GM23338 (cell line): ENCODE measurements around the gene CHIC2. TPM values are rescaled to one million over a fixed set of nuclear protein-coding genes. Genes with fewer than 3 reads are reported as not detected.

Source experiments
- ATAC-seq: fragments of 200-7000 bp; cut with Tn5 transposase; 3 replicates; pipeline ENCODE4 v1.9.1; 2020
- DNase-seq: peaks from one replicate; pipeline ENCODE4 v3.0.0-alpha.2; 2015; ENCODE audit warnings: low spot score
- H2AFZ ChIP-seq: fragments of 200-600 bp; sonication (generic); 2 replicates; pipeline ENCODE4 v1.8.0; 2016; ENCODE audit warnings: antibody characterized with exemption, mild to moderate bottlenecking, moderate library complexity
- H3F3A ChIP-seq: fragments of 200-600 bp; sonication (generic); replicated peaks from 2 replicates; pipeline ENCODE4 v1.8.0; 2017; ENCODE audit warnings: antibody characterized with exemption, mixed run types, low read depth
- H3K27ac ChIP-seq: fragments of 200-600 bp; sonication (generic); 2 replicates; pipeline ENCODE4 v1.6.1; 2016; ENCODE audit warnings: low read depth
- H3K27me3 ChIP-seq: fragments of 200-600 bp; sonication (generic); 2 replicates; pipeline ENCODE4 v1.8.0; 2016; ENCODE audit warnings: mild to moderate bottlenecking, mixed run types, moderate library complexity; ENCODE audit not compliant: insufficient read depth
- H3K36me3 ChIP-seq: fragments of 200-600 bp; sonication (generic); 2 replicates; pipeline ENCODE4 v1.8.0; 2016; ENCODE audit warnings: mild to moderate bottlenecking; ENCODE audit not compliant: insufficient read depth
- H3K4me1 ChIP-seq: fragments of 200-600 bp; sonication (generic); 2 replicates; pipeline ENCODE4 v1.8.0; 2016; ENCODE audit warnings: mild to moderate bottlenecking, moderate library complexity; ENCODE audit not compliant: insufficient read depth
- H3K4me2 ChIP-seq: fragments of 200-600 bp; sonication (generic); 2 replicates; pipeline ENCODE4 v1.7.1; 2017; ENCODE audit warnings: mixed run types
- H3K4me3 ChIP-seq: fragments of 200-600 bp; sonication (generic); 2 replicates; pipeline ENCODE4 v1.6.1; 2016; ENCODE audit warnings: mixed run types
- H3K79me2 ChIP-seq: fragments of 200-600 bp; sonication (generic); replicated peaks from 2 replicates; pipeline ENCODE4 v1.8.0; 2017; ENCODE audit warnings: mild to moderate bottlenecking; ENCODE audit not compliant: insufficient read depth
- H3K9me2 ChIP-seq: fragments of 200-600 bp; sonication (generic); 2 replicates; pipeline ENCODE4 v1.8.0; 2017; ENCODE audit not compliant: insufficient read depth
- H4K20me1 ChIP-seq: fragments of 200-600 bp; sonication (generic); replicated peaks from 2 replicates; pipeline ENCODE4 v1.8.0; 2017; ENCODE audit warnings: mild to moderate bottlenecking; ENCODE audit not compliant: insufficient read depth
- H3K27ac Mint-ChIP-seq: 2 replicates; pipeline ENCODE4 v1.8.0; 2020; ENCODE audit warnings: inconsistent platforms, mild to moderate bottlenecking, moderate library complexity, mixed read lengths
- H3K27me3 Mint-ChIP-seq: 3 replicates; pipeline ENCODE4 v1.8.0; 2022; ENCODE audit warnings: low read depth, mild to moderate bottlenecking, moderate library complexity, mixed read lengths, inconsistent platforms; ENCODE audit not compliant: insufficient read depth, poor library complexity
- H3K36me3 Mint-ChIP-seq: 3 replicates; pipeline ENCODE4 v1.8.0; 2021; ENCODE audit warnings: low read depth, mild to moderate bottlenecking, inconsistent platforms, moderate library complexity, mixed read lengths
- H3K4me1 Mint-ChIP-seq: 3 replicates; pipeline ENCODE4 v1.8.0; 2020; ENCODE audit warnings: mild to moderate bottlenecking, inconsistent platforms, mixed read lengths
- H3K4me3 Mint-ChIP-seq: 3 replicates; pipeline ENCODE4 v1.8.0; 2021; ENCODE audit warnings: moderate library complexity, mild to moderate bottlenecking, inconsistent platforms, mixed read lengths
- H3K9me3 Mint-ChIP-seq: 3 replicates; pipeline ENCODE4 v1.8.0; 2020; ENCODE audit warnings: moderate library complexity, mild to moderate bottlenecking, inconsistent platforms, mixed read lengths
- CREB1 ChIP-seq: fragments of 250-450 bp; sonication (Bioruptor Pico); IDR thresholded peaks from 2 replicates; pipeline ENCODE4 v1.5.0; 2020; ENCODE audit warnings: low read depth, mild to moderate bottlenecking, moderate library complexity
- EZH2 ChIP-seq: fragments of 200-600 bp; sonication (generic); IDR thresholded peaks from one replicate; pipeline ENCODE4 v1.8.0; 2017; ENCODE audit warnings: antibody characterized with exemption, mild to moderate bottlenecking, low read depth; ENCODE audit not compliant: unreplicated experiment
- NANOG ChIP-seq: IDR thresholded peaks from 2 replicates; pipeline ENCODE4 v1.6.1; 2016; ENCODE audit warnings: antibody characterized with exemption, borderline replicate concordance
- POLR2AphosphoS5 ChIP-seq: IDR thresholded peaks from 2 replicates; pipeline ENCODE4 v1.6.1; 2016; ENCODE audit warnings: antibody characterized with exemption, low read depth
- ZNF331 ChIP-seq: fragments of 250-450 bp; sonication (Bioruptor Pico); IDR thresholded peaks from 2 replicates; pipeline ENCODE4 v1.5.0; 2020; ENCODE audit warnings: low read depth, mild to moderate bottlenecking, moderate library complexity
- polyA plus RNA-seq: library from polyadenylated mRNA; unstranded; fragments of >200 nt; fragmentation: Nextera tagmentation; extraction: Ambion mirVana; gene quantifications from 2 replicates; pipeline ENCODE4 v1.2.1, GENCODE V29; 2016
- total RNA-seq: library from RNA; depleted of rRNA; stranded (reverse); fragments of >200 nt; shearing (Covaris generic); gene quantifications from 2 replicates; pipeline ENCODE4 v1.2.3, GENCODE V29; 2014
- TF ChIP-seq, protein P1 (sequence below): fragments of 250-450 bp; sonication (Bioruptor Pico); IDR thresholded peaks from 2 replicates; pipeline ENCODE4 v1.5.0; 2020; ENCODE audit warnings: mild to moderate bottlenecking, moderate library complexity
- TF ChIP-seq, protein P2 (sequence below): IDR thresholded peaks from one replicate; pipeline ENCODE4 v1.6.1; 2018; ENCODE audit warnings: antibody characterized with exemption; ENCODE audit not compliant: unreplicated experiment
- TF ChIP-seq, protein P3 (sequence below): IDR thresholded peaks from 2 replicates; pipeline ENCODE4 v1.6.1; 2016; ENCODE audit warnings: antibody characterized with exemption

The CHIC2 gene
- total and polyA plus RNA-seq, 2 experiments from 2014 or later, result 17.2 to 18.3 TPM

DNA sequence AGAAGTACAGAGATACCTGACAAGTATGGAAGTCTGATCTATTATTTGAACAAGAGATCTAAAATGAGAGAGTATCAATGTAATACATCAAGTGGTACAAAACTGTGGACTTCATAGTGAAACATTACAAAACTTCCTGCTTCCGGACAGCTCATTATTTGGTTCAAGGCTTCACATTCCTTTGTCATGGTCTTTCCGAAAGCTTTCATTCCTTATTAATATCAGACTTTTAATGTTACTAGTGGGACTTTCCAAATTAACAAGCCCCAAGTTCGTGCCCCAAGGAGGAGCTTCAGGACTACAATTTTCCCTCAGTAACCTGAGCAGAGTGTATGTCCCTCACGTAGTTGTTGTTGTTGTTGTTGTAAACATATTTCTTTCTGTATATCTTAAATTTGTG, 1.2 kb downstream of the CHIC2 start:
- peaks cover 31% of the 10 kb centered on the region for H3K4me1 ChIP-seq
- TF ChIP-seq POLR2AphosphoS5 (no peak), EZH2 (no peak), ZNF331 (CRISPR knock-in tag) (no peak), NANOG (no peak), CREB1 (CRISPR knock-in tag) (no peak)
- TF ChIP-seq, protein P1, sequence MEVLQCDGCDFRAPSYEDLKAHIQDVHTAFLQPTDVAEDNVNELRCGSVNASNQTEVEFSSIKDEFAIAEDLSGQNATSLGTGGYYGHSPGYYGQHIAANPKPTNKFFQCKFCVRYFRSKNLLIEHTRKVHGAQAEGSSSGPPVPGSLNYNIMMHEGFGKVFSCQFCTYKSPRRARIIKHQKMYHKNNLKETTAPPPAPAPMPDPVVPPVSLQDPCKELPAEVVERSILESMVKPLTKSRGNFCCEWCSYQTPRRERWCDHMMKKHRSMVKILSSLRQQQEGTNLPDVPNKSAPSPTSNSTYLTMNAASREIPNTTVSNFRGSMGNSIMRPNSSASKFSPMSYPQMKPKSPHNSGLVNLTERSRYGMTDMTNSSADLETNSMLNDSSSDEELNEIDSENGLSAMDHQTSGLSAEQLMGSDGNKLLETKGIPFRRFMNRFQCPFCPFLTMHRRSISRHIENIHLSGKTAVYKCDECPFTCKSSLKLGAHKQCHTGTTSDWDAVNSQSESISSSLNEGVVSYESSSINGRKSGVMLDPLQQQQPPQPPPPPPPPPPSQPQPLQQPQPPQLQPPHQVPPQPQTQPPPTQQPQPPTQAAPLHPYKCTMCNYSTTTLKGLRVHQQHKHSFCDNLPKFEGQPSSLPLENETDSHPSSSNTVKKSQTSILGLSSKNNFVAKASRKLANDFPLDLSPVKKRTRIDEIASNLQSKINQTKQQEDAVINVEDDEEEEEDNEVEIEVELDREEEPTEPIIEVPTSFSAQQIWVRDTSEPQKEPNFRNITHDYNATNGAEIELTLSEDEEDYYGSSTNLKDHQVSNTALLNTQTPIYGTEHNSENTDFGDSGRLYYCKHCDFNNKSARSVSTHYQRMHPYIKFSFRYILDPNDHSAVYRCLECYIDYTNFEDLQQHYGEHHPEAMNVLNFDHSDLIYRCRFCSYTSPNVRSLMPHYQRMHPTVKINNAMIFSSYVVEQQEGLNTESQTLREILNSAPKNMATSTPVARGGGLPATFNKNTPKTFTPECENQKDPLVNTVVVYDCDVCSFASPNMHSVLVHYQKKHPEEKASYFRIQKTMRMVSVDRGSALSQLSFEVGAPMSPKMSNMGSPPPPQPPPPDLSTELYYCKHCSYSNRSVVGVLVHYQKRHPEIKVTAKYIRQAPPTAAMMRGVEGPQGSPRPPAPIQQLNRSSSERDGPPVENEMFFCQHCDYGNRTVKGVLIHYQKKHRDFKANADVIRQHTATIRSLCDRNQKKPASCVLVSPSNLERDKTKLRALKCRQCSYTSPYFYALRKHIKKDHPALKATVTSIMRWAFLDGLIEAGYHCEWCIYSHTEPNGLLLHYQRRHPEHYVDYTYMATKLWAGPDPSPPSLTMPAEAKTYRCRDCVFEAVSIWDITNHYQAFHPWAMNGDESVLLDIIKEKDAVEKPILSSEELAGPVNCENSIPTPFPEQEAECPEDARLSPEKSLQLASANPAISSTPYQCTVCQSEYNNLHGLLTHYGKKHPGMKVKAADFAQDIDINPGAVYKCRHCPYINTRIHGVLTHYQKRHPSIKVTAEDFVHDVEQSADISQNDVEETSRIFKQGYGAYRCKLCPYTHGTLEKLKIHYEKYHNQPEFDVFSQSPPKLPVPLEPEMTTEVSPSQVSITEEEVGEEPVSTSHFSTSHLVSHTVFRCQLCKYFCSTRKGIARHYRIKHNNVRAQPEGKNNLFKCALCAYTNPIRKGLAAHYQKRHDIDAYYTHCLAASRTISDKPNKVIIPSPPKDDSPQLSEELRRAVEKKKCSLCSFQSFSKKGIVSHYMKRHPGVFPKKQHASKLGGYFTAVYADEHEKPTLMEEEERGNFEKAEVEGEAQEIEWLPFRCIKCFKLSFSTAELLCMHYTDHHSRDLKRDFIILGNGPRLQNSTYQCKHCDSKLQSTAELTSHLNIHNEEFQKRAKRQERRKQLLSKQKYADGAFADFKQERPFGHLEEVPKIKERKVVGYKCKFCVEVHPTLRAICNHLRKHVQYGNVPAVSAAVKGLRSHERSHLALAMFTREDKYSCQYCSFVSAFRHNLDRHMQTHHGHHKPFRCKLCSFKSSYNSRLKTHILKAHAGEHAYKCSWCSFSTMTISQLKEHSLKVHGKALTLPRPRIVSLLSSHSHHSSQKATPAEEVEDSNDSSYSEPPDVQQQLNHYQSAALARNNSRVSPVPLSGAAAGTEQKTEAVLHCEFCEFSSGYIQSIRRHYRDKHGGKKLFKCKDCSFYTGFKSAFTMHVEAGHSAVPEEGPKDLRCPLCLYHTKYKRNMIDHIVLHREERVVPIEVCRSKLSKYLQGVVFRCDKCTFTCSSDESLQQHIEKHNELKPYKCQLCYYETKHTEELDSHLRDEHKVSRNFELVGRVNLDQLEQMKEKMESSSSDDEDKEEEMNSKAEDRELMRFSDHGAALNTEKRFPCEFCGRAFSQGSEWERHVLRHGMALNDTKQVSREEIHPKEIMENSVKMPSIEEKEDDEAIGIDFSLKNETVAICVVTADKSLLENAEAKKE (CRISPR knock-in tag), result no peak
- TF ChIP-seq, protein P2, sequence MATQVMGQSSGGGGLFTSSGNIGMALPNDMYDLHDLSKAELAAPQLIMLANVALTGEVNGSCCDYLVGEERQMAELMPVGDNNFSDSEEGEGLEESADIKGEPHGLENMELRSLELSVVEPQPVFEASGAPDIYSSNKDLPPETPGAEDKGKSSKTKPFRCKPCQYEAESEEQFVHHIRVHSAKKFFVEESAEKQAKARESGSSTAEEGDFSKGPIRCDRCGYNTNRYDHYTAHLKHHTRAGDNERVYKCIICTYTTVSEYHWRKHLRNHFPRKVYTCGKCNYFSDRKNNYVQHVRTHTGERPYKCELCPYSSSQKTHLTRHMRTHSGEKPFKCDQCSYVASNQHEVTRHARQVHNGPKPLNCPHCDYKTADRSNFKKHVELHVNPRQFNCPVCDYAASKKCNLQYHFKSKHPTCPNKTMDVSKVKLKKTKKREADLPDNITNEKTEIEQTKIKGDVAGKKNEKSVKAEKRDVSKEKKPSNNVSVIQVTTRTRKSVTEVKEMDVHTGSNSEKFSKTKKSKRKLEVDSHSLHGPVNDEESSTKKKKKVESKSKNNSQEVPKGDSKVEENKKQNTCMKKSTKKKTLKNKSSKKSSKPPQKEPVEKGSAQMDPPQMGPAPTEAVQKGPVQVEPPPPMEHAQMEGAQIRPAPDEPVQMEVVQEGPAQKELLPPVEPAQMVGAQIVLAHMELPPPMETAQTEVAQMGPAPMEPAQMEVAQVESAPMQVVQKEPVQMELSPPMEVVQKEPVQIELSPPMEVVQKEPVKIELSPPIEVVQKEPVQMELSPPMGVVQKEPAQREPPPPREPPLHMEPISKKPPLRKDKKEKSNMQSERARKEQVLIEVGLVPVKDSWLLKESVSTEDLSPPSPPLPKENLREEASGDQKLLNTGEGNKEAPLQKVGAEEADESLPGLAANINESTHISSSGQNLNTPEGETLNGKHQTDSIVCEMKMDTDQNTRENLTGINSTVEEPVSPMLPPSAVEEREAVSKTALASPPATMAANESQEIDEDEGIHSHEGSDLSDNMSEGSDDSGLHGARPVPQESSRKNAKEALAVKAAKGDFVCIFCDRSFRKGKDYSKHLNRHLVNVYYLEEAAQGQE, result no peak
- TF ChIP-seq, protein P3, sequence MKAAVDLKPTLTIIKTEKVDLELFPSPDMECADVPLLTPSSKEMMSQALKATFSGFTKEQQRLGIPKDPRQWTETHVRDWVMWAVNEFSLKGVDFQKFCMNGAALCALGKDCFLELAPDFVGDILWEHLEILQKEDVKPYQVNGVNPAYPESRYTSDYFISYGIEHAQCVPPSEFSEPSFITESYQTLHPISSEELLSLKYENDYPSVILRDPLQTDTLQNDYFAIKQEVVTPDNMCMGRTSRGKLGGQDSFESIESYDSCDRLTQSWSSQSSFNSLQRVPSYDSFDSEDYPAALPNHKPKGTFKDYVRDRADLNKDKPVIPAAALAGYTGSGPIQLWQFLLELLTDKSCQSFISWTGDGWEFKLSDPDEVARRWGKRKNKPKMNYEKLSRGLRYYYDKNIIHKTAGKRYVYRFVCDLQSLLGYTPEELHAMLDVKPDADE, result no peak

More for the DNA sequence above, 1.2 kb downstream of the CHIC2 start:
- Histone ChIP-seq H3K79me2 (peaks cover 56% of the 10 kb centered on the region), H2AFZ (no peak overlapping the region), H3K9me2 (no peaks in the 10 kb centered on the region), H3K27ac (no peak overlapping the region), H3F3A (no peaks in the 10 kb centered on the region), H3K4me2 (peak overlapping the region; percentile 96), H3K4me3 (peak overlapping the region; percentile 95), H3K27me3 (peaks cover 14% of the 10 kb centered on the region), H3K36me3 (no peaks in the 10 kb centered on the region), H4K20me1 (no peaks in the 10 kb centered on the region; the same call in 1 of the 2 replicates)
- Mint-ChIP-seq H3K4me1 (peaks cover 37% of the 10 kb centered on the region), H3K9me3 (no peaks in the 10 kb centered on the region), H3K36me3 (no peaks in the 10 kb centered on the region; the same call in 2 of the 3 replicates), H3K27ac (no peak overlapping the region), H3K27me3 (peaks cover 2% of the 10 kb centered on the region), H3K4me3 (peak overlapping the region; percentile 91)
- DNase-seq (no peak), ATAC-seq (no peak)
